ENCODE measurements around the gene ULK4.
A peak's percentile ranks its signal among the peaks of the same experiment; 100 is the strongest.
"Not testable (repeated sequence)": the region's sequence is repeated elsewhere in the genome, so short reads cannot be mapped to it uniquely, and the experiment has no call there.

ULK4 gene

GRCh38 chr3:41288785-41289184, 673.1 kb downstream of the ULK4 start:
- DNase-seq, result no peak

- DNase-seq, result no peak
Measured at GRCh38 chr3:41286305-41286704, 675.6 kb downstream of the ULK4 start.

- not testable (repeated sequence) for DNase-seq
Measured at GRCh38 chr3:41284934-41285333, 677.0 kb downstream of the ULK4 start.

- peak; percentile 39 for DNase-seq
Measured at GRCh38 chr3:41277790-41278465, 684.0 kb downstream of the ULK4 start.

GRCh38 chr3:41276191-41276590, 685.7 kb downstream of the ULK4 start:
- no peak for DNase-seq

GRCh38 chr3:41274944-41275668, 686.8 kb downstream of the ULK4 start:
- no peak for DNase-seq

GRCh38 chr3:41272667-41273066, 689.2 kb downstream of the ULK4 start:
- DNase-seq, result no peak

GRCh38 chr3:41267975-41268640, 693.8 kb downstream of the ULK4 start:
- peak; percentile 52 for DNase-seq

GRCh38 chr3:41265823-41266273, 696.1 kb downstream of the ULK4 start:
- no peak for DNase-seq

GRCh38 chr3:41265011-41265545, 696.8 kb downstream of the ULK4 start:
- no peak for DNase-seq

GRCh38 chr3:41260063-41260450, 701.8 kb downstream of the ULK4 start:
- DNase-seq, result no peak

- DNase-seq, result no peak
Measured at GRCh38 chr3:41259449-41260062, 702.3 kb downstream of the ULK4 start.

- DNase-seq, result no peak
Measured at GRCh38 chr3:41258239-41258800, 703.6 kb downstream of the ULK4 start.

GRCh38 chr3:41251593-41251992, 710.3 kb downstream of the ULK4 start:
- no peak for DNase-seq

GRCh38 chr3:41250825-41251224, 711.1 kb downstream of the ULK4 start:
- DNase-seq, result no peak

GRCh38 chr3:41249318-41249717, 712.6 kb downstream of the ULK4 start:
- DNase-seq, result no peak

- DNase-seq, result no peak
Measured at GRCh38 chr3:41248525-41248924, 713.4 kb downstream of the ULK4 start.

- no peak for DNase-seq
Measured at GRCh38 chr3:41247055-41248004, 714.6 kb downstream of the ULK4 start.

GRCh38 chr3:41244620-41245336, 717.1 kb downstream of the ULK4 start:
- DNase-seq, result no peak

- no peak for DNase-seq
Measured at GRCh38 chr3:41243183-41243582, 718.7 kb downstream of the ULK4 start.
